Endometrial microvascular endothelial cells (primary cell): Measurements from ENCODE around the gene SMYD5. TPM values are rescaled to one million over a fixed set of nuclear protein-coding genes. Genes with fewer than 3 reads are reported as not detected.
"Not testable (repeated sequence)": the region's sequence is repeated elsewhere in the genome, so short reads cannot be mapped to it uniquely, and the experiment has no call there.

Experiments
- in situ Hi-C: cut with HindIII; loops from 2 replicates; pipeline ENCODE4 v1.10.0; 2017; ENCODE audit warnings: low sequenced_read_pairs, low pct_unique_long_range_greater_than_20kb; ENCODE audit errors: inconsistent ontology term
- total RNA-seq: library from RNA; depleted of rRNA; stranded (reverse); fragments of >200 nt; gene quantifications from one replicate; pipeline ENCODE4 v1.2.3, GENCODE V29; 2015; ENCODE audit errors: inconsistent ontology term

Gene SMYD5
- total RNA-seq, 1 donor from 2014 or later, result 39.1 TPM

DNA sequence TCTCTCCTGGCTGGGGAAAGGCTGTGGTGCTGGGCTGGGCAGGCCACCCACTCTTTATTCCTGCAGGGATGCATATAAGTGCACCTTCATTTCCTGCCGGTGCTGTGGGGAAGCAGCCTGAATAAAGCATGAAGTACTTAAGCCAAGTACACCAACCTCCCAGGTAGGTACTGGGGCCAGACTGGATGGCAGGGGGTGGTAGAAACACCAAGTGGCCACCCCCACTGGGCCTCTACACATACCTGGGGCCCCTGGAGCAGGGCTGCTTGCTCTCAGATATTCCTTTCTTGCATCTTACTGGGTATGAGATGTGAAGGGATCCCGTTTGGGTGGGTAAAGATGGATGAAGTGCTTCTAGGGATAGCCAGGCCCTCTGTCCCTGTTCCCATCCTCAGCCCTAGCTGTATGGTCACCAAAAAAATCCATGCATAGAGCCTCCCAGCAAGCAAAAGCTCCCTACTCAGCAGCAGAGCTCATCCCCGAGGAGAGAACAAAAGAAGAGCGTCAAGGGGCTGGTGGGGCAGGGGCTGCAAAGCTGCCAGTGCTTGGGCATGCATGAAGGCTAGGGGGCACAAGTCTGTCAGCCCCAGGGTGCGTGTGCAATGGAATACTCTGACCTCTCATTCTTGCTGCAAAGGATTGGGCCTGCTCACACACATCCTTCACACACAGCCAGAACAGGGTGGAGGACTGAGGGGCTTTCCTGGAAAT is 42.0 kb downstream of the SMYD5 start:
- in situ Hi-C loops, result no loop called here

GRCh38 chr2:73256618-73256922 is 42.5 kb downstream of the SMYD5 start:
- in situ Hi-C loops, result no loop called here

DNA sequence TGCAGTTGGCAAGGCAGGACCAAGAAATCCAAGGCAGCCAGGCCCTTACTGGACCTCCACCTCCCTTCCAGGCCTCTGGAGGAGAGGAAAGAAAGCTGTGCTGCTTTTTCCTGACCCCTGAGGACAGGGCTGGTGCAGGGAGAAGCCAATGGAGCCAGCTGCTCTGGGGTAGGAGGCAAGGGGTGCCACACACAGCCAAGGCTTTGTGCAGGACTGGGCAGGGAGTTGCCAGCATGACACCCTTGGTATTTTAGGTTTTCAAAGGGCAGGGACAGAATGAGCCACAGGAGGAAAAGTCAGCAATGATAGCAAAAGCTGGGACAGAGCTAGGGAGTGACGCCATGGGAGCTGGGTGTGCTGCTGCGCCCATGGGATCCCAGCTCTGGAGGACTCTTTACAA is 43.0 kb downstream of the SMYD5 start:
- in situ Hi-C loops, result no loop called here

DNA sequence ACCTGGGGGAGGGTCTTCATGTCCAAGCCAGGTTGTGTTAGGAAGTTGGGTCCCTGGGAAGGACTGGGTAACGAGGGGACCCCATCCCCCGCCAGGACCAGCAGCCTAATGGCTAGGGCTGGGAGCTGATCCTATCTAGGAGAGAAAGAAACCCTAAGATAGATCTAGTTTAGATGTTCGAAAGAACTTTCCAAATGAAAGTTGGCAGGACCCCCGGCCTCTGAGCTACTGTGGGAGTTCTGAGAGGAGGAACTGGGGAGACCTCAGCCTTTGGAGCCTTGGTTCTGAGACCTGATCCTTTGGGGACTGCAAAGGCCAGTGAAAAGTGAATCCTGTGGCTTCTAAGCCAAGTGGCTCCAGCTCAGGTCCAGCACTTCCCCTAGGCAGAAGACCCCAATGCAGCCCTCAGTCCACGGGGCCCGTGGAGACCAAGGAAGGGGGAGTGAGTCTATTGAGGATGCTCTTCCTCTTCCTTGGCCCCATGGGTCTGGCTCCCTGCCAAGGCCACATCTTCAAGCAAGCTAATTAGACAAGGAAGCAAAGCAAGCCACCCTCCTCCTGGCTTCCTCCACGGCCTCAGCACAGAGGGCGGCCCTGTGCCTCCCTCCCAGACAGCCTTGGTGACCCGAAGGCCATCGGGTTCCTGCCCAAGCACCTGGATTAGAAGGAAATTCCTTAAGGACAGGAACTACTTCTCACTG is 43.5 kb downstream of the SMYD5 start:
- in situ Hi-C loops, result no loop called here

DNA sequence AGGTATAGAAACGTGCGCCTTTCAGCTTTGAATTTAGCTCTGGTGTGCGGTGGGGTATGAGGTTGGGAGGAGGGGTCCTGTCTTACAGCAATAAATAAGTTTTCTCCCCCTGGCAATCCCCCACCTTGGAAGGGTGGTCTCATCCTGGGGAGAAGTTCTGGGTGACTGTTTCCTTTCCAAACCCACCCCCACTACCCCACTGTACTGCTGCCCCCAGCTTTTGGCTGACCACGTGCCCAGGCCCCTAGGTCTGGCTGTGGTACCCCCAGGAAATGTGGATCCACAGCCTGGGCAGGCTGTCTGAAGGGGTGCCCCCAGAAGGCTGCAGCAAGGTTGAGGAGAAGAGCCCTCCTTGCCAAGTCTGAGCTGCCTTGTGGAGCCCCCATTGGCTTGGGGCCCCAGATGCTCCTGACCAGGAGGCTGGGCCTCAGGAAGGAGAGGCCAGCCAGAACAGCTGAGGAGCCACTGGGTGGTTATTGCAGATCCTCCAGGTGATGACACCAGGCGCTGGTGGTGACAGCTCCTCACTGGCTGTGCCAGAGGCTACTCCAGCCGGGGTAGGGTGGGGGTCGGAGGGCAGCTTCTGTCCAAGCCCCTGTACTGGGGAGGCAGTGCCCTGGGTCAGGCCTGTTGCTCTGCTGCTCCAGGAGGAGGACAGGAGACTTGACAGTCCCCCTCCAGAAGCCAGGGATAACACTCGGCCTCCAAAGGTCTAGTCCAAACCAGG is 44.3 kb downstream of the SMYD5 start:
- in situ Hi-C loops, result no loop called here

GRCh38 chr2:73258913-73259215 is 44.8 kb downstream of the SMYD5 start:
- in situ Hi-C loops, result no loop called here

DNA sequence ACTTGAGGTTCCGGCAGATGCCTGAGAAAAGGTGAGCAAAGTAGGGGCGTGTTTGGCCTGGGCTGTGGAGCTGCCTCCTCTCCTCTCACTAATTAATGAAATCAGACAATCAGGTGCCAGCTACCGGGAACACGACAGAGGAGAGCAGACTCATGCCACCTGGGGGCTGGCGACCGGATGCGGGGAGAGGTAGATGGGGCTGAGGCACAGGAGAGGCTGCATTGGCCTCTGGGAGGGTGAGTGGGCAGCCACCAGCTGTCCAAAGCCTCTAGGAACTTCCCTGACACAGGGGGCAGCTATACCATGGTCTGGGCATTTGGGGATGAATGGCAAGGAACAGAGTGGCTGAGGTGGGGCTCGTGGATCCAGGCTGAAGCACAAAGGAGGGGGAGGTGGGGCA is 45.2 kb downstream of the SMYD5 start:
- in situ Hi-C loops, result no loop called here

- in situ Hi-C loops, result no loop called here
These were observed 45.8 kb downstream of the SMYD5 start for GRCh38 chr2:73259704-73260337.

GRCh38 chr2:73260338-73260984 is 46.4 kb downstream of the SMYD5 start:
- in situ Hi-C loops, result no loop called here

GRCh38 chr2:73262108-73262651 is 48.1 kb downstream of the SMYD5 start:
- in situ Hi-C loops, result no loop called here

DNA sequence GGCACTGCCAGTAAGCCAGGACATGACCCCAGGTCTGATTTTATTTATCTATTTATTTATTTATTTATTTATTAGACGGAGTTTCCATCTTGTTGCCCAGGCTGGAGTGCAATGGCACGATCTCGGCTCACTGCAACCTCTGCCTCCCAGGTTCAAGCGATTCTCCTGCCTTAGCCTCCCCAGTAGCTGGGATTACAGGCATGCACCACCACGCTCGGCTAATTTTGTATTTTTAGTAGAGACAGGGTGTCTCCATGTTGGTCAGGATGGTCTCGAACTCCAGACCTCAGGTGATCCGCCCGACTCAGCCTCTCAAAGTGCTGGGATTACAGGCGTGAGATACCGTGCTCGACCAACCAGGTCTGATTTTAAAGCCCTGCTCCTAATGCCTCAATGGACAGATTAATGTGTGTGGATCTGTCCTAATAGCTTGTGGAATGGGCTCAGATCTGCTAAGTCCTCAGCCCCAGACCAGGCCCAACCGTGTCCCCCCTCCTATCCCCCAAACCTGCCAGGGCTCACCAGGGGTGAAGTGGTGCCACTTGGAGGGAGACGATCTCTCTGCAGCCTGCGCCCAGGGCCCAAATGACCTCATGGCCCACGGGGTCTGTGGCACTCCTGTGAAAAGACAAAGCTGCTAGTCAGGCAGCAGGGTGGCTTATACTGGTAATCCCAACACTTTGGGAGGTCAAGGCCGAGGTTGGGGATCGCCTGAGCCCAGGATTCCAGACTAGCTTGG is 48.8 kb downstream of the SMYD5 start:
- in situ Hi-C loops, result not testable (repeated sequence)

DNA sequence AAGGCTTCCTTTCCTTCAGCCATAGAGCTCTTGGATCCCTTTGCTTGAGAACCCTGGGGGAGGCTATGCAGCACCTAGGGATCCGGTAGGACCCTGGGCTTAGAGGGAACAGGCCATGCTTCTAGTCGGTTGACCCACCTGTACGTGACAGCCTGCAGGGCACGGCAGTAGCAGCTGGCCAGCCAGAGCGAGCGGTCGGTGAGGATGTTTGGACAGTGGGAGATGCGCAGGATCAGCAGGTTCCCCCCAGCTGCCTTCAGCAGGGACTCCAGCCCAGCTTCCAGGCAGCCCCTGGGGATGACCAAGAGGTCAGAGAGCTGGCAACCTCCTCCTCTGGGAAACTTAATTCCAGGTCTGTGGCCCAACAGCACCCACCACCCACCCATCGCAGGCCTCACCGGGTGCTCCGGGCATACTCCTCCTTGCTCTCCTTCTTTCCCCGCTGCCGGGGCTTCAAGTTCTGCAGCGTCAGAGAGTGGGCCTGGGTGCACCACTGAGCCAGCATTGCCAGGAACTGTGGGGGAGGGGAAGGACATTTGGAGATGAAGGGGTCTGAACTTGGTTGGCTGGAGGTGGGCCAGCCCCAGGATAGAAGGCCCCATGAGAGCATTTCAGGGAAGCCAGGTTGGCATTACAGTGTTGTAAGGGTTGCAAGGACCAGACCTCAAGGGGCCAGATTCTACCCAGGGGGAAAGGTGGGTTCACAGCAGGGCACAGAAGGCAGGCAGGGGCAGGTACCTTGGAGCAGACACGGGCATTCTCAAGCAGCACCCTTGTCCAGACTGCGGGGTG is 49.7 kb downstream of the SMYD5 start:
- in situ Hi-C loops, result no loop called here

- in situ Hi-C loops, result no loop called here
These were observed 50.2 kb downstream of the SMYD5 start for GRCh38 chr2:73264332-73264606.

DNA sequence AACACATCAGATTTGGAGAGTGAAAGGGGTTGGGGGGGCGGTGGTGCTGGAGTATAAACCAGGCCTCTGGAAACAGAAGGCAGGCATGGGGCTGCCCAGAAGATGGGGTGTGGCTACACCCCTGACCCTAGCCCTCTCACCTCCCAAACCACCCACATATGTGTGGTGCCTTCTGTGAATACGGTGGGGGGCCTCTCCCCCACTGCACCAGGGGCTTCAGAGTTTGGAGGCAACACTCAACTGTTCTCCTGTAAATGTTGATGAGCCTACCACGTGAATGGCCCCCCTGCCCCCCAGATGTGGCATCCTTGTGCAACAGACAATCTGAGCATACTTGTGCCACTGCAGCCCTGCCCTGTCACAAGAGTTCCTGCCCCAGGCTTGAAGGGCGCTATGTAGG is 50.7 kb downstream of the SMYD5 start:
- in situ Hi-C loops, result no loop called here

GRCh38 chr2:73265298-73266060 is 51.4 kb downstream of the SMYD5 start:
- in situ Hi-C loops, result no loop called here

DNA sequence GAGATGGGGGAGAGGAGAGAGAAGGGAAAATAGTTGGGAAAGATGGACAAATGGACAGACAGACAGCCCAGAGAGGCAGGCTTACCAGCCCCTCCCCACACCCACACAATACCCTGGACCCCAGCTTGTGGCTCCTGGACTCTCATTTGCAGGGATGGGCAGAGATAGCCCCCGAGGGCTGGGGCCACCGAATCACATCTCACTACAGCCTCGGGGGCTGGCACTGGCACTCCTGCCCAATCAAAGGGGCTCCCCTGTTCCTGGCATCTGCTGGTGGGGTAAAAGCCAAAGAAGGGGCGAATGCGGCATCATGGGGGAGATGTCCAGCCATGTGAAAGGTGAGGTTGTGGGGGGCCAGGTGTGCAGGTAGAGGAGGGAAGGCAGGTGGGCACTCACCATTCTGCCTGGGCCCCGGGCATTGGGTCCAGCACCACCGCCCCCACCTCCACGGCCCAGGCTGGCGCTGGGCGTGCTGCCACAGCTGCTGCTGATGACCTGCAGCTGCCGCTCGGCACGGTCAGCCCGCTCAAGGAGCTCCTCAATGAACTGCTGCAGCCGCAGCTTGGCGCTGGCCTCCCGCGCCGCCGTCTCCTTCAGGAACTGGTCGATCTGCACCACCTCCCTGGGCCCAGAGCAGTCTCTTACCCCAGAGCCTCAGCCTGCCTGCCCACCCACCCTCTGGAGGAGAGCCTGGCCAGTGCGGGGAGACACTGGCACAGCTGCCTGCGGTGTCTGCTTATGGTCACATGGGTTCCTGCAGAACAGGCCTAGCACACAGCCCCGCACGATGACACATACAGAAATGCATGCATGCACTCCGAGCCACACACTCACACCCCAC is 52.2 kb downstream of the SMYD5 start:
- in situ Hi-C loops, result no loop called here

DNA sequence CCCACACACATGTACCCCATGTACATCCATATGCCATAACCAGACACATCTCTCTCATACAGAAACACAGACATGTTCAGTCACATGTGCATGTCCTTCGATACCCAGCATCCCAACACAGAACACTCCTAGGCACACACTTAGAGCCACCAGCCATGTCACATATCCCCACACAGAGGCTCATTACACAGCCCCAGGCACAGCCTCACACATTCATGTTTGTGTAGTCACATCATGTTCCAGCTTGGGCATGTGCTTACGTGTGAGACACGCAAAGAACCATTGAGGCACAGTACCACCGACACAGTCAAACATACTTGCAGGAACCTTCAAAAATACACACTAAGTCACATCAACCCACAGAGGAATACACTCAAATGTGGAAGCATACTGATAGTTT is 53.0 kb downstream of the SMYD5 start:
- in situ Hi-C loops, result no loop called here
